NCI-H2029 treated with DMSO at 0.1 percent for 48 hours (cell line): Measurements from ENCODE around the gene U2AF2.

Experiments
- DNase-seq: peaks from one replicate; lab custom pipeline; 2025; lab: John Stamatoyannopoulos, UW

U2AF2 gene

DNA sequence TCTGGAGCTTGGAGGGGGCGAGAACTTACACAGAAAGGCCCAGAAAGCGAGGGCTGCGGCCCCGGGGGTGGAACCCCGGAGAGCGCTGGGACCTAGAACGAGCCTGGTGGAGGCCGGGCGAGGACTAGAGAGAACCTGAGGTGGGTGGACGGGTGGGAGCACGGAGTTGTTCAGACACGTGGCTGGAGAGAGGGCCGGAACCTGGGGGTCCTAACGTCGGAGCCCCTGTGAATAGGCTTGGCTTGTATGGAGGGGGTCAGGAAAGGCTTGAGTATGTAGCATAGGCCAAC is 11.0 kb upstream of the U2AF2 start:
- DNase-seq: no peak

DNA sequence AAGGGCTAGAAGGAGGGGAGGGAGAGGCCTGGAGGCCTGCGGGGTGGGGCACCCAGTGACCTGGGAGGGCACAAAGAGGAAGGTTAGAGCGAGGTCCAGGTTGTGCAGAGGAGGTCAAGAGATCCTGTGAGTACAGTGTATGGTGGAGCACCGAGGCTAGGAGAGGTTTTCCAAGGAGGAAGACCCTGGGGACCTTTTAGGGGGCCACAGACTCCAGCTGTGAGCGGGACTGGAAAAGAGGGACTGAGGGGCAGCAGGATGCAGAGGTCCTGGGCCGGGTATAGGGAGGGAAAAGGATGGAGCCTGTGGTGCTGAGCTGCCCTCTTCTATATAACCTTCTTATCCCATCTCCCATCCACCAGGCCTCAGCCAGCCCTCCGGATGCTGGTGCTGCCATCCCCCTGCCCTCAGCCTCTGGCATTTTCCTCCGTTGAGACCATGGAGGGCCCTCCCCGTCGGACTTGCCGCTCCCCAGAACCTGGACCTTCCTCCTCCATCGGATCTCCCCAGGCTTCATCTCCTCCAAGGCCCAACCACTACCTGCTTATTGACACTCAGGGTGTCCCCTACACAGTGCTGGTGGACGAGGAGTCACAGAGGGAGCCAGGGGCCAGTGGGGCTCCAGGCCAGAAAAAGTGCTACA is 10.5 kb upstream of the U2AF2 start:
- DNase-seq: no peak

DNA sequence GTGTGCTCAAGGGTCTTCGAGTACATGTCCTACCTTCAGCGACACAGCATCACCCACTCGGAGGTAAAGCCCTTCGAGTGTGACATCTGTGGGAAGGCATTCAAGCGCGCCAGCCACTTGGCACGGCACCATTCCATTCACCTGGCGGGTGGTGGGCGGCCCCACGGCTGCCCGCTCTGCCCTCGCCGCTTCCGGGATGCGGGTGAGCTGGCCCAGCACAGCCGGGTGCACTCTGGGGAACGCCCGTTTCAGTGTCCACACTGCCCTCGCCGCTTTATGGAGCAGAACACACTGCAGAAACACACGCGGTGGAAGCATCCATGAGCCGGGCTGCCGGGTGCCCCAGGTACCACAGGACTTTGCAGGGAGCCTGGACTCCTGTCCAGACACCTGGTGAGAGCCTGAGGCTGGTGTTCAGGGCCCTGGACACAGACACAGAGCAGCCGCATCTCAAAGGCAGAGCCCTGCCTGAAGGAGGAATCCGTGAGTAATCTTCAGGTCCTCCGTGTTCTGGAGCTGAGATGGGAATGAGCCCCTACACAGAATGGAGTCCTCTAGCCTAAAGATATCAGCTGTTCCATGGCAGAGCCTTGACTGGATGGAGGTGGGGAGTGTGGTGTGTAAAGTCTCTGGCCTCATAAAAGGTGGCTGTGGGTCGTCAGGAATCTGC is 9.9 kb upstream of the U2AF2 start:
- no peak for DNase-seq

DNA sequence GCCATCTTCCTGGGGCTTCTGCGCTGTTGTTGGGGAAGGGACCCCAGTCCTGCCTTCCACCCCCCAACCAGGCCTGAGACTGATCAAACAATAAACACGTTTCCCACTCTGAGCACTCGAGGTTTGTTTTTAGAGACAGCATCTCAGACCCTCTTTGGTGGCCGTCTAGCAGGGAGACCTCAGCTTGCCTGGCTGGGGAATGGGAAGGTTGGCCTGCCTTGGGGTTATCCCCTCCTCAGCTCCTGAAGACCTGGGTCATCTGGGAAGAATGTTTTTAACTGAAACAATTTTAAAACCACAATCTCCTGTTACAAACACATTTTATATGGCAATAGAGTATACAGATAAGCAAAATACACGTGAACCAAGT is 9.3 kb upstream of the U2AF2 start:
- DNase-seq: no peak

DNA sequence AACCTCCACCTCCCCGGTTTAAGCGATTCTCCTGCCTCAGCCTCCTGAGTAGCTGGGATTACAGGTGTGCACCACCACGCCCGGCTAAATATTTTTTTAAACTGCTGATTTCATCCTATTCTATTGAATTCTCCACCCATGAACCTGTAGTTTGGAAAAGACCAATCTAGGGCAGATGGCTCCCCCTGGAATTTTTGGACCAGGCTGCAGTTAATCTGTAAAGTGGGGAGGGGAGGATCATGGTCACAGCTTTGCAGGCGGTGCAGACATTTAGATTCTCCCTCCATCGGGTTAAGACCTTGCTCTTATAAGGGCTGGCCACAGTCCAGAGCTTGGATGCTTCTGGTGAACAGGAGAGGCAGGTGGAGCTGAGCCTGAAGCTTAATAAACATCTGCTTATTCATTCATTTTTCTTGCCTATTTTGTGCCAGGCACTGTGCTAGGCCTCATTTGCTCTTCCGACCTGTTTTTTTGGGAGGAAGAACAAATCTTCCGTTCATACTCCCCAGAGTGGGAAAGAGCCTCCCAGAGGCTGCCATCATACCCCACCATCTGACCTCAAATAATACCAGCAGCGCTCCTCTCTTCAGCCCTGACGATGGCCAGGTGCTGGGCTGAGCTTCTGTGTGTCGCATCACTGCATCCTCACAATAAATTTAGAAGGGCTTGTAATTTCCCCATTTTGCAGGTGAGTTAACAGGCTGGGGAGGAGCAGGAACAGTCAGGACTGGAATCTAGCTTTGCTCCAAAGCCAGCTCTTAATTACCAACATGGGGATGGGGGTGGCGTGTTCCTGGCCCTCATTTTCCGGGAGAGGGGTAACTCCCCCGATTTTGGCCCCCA is 7.7 kb upstream of the U2AF2 start:
- no peak for DNase-seq

DNA sequence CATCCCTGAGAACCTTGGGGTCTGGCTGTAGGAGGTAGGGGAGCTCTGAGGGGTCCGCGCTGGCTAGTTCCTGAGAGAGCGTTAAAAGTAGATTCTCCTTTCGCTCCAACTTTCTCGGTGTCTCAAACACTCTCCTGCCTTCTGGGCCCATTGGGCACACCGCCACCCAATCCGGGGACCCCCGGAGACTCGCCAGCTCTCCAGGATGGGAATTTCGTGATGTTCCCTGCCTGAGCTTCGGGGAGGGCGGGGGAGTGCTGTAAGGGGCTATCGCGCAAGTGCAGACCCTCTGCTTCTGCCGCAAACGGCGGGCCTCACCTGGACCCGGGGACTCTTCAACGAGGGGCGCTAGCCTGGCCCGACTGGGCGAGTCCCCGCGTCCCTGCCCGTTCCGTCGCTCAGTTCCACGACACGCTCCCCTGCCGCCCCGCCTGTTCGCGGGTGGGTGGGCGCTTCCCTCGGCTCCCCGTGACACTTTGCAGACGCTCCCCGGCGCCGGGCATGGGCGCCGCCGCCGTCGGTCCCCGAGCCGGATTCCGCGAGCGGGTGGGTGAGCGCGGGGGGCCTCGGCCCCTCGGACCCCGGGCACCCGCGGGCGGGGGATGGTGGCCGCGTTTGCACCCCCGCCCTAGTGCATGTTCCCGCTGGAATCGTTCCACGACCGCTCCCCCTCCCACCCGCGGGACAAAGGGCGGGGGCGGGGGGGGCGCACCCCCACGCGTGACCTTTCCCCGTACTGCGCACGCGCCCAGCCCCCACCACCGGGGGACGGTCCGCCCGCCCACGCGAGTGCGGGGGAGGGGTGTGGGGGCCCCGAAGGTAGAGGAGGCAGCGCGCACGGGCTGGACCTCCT is 6.9 kb upstream of the U2AF2 start, which contains the start of gene CCDC106:
TSS of gene CCDC106 (plus strand) at position 481 of the 853 bp plus-strand sequence. CDS start 835 bp downstream, outside the sequence.
- no peak for DNase-seq

DNA sequence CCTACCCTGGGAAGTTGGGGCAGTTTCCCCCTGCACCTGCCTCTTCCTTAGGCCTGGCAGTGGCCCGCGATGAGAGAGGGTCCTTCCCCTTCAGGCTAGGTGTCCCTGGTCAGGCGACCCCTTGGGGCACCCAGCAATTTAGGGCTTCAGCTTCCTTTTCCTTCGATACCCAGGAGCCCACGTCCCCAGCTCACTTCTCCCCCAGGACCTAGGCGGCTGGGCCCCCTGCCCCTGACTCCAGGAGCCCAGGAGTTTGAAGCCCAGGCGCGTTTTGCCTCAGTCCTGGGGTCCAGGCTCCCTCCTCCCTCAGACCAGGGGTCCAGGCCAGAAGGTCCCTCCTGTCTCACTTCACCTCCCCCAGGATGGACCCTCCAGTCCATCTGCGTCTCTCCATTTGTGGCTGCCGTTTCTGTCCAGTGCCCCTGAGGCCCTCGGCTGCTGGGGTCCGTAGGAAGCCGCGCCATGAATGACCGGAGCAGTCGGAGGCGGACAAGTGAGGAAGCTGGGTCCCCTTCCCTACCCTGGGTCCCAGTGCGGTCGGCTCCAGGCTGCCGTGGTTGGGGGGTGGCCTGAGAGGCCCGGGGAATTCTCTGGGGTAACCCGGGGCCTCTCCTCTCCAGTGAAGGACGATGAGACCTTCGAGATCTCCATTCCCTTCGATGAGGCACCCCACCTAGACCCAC is 6.1 kb upstream of the U2AF2 start:
- DNase-seq: no peak

DNA sequence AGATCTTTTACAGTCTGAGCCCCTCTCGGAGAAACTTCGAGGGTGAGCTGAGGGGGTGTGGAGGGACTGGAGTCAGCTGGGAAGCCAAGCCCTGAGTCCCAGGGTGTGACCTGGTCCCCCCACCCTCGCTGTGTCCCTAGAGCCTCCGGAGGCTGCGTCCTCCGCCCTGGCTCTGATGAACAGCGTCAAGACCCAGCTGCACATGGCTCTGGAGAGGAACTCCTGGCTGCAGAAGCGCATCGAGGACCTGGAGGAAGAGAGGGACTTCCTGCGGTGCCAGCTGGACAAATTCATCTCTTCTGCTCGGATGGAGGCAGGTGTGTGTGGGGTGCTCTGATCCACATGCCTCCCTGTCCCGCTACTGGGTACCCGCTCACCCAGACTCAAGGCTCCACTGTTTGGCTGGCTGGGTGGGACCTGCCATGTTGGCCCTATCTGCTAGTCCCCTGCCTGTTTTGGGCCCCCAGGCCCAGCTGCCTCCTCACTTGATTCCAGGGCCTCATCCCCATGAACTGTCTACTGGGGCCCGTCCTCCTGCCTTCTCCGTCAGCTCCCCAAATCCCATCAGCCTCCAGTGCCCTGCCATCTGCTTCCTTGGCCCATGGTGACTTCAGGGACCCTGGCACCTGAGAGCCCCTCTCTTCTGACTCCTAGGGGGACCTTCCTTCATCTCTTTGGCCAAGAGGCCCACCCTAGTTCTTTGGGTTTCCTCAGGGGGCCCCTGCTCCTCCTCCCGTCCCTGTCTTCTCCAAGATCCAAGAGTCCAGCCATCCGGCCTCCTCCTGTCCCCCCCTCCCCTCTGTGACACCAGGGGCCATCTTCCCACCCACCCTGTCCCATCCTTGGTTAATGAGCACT is 5.3 kb upstream of the U2AF2 start:
- DNase-seq: no peak

DNA sequence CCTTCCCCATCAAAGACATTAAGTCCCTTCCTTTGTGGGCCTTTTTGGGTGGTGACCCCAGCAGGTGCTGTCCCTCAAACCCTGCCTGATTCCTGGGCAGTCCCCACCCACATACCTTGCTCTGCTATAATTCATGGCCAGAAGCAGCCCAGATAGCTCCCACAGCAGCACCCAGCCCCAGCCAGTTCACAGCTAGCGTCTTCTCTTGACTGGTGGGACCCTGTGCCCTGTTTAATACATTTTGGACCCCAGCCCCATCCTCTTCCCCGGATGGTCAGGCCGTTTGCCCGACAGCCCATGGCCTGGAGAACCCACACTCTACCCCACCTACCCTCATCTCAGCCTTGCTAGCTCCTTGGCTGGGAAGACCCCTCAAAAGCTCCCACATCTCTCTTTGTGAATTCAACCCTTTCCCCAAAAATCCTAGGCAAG is 4.7 kb upstream of the U2AF2 start:
- no peak for DNase-seq

DNA sequence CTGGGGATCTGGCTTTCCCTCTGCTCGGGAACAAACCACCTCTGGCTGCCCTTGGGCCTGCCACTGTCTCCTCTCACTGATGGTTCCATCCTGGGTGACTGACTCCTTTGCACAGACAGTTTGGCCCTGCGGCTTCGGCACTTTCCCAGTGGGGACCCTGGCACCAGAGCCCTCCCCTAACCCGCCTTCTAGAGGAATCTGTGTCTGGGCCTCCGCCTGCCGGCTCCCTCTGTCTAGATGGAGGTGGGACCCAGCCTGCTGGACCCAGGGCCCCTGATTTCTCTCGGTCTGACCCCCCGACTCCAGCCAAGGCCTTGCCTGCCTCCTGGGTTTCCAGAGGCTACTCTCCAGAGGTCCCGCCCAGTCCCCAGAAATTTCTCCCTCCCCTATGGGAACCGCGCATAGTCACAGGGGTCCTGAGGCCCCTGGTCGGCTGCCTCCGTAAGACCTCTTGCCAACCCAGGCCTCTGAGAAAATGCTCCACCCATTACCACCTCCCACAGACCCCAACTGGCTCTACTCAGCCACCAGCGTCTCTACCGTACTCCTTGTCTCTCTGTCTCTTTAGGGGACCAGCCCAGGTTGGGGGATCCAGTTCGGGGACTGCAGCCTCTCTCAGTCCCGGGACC is 4.1 kb upstream of the U2AF2 start:
- DNase-seq: no peak

DNA sequence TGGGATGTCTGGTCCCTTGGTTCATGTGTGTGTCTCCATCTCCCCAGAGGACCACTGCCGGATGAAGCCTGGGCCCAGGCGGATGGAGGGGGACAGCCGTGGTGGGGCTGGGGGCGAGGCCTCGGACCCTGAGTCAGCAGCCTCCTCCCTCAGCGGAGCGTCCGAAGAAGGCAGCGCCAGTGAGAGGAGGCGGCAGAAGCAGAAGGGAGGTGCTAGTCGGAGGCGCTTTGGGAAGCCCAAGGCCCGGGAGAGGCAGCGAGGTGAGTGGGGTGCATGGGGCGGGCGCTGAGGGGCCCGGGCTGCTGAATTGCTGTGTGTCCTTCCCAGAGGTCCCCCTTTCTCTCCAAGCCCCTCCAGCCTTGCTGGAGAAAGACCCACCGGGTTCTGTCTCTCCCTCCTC is 3.6 kb upstream of the U2AF2 start:
- no peak for DNase-seq

DNA sequence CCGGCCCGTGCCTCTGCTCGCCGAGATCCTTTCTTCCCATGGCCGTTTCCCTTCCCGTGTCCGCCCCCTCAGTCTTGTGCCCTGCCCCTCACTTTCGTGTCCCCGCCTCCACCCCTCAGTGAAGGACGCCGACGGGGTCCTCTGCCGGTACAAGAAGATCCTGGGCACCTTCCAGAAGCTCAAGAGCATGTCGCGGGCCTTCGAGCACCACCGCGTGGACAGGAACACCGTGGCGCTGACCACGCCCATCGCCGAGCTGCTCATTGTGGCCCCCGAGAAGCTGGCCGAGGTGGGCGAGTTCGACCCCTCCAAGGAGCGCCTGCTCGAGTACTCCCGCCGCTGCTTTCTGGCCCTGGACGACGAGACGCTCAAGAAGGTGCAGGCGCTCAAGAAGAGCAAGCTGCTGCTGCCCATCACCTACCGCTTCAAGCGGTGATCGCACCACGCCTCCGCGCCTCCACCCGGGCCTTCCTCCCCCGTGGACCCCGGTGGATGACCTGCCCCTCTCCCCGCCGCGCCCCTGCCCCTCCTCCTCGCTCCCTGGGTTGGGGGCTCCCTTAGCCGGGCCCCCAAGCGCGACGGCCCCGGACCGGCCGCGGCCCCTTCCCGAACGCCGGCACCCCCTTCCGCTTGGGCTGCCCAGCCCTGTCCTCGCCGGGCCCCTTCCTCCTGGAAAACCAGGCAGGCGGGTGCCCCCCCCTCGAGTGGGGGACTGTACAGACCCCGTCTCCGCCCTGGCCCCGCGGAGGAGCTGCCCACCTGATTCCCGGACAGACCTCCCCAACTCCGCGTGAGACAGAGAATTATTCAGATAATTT is 2.3 kb upstream of the U2AF2 start:
- no peak for DNase-seq

DNA sequence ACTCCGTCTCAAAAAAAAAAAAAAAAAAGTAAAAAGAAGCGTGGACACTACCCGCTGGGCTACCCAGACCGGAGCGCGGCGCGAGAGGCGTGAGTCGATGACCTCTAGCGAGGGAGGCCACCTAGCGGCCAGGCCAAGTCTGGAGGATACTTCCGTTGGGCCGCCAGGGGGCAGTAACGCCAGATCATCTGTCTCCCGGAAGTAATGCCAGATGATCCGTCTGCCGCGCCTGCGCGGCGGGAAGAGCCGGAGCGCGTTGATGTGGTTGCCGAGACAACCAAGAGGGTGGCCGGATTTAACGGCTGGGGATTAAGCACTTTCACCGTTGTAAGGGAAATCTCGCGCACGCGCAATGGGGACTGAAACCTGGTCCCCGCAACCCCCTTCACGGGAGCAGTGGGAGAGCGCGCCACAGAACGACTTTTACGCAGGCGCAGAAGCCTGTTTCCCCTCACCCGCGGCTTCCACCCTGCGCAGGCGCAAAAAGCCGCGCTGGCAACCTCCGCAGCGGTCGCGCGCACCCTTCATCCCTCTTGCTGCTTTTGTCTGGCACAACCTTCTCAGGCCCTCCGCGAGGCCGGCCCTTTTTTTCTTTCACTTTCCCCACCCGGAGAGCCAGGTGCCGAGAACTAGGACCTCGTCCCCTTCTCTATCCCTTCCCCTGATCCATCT is 1.0 kb upstream of the U2AF2 start:
- peak; percentile 97 for DNase-seq

DNA sequence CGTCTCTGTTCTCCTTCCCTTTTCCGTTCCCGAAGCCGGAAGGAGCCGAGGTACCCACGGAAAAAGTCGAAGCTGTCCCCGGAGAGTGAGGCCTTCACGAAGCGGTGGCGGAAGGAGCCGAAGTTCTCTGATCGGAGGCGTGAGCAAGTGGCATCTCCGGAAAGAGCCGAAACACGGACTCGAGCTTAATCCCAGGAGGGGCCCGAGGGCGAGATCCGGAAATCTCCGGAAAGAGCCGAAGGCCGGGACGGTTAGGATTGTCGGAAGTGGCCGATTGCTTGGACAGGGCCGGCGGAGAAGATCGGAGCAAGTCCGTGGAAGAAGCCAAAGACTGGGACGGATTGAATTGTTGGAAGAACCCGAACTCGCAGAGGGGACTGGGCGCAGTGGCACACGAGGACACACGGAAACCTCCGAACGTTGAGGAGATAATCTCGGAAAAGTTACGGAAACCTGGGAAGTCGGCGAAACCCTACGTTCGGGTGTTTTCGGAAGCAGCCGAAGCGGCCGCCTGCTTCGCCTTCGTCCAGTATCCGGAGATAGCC is 440 bp upstream of the U2AF2 start:
- DNase-seq: peak; percentile 96

DNA sequence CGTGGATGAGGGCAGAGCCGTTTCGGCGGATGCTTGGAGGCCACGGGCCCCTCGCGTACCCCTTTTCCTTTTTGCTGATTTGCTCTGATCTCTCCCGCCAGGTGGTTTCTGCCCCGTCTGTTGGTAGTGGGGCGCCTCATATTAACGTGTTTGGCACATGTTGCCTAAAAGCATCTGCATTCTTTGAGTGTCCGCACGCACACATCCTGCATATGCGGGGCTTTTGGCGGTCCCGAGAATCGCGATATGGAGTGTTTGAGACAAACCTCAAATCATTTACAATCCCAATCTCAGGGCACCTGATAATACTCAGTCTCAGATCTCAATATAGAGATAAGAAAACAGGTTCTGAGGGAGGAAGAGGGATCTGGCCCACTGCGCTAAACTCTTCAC is 809 bp downstream of the U2AF2 start:
- DNase-seq: no peak

DNA sequence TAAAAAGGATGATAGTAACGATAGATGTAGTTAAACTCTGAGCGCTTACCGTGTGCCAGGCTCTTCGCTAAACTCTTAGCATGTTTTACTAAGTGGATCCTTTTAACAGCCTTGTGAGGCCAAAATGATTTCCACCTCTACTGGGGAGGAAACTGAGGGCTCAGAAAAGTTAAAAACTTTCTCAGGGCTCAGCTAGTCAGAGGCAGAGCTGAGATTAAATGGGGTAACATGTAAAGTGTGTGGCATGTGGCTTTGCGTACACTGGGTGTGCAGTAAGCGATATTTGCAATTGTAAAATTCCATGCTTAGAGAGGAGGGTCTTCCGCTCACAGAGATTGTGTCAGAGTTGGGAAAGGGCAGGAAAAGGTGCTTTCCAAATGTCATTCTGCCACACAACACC is 1.7 kb downstream of the U2AF2 start:
- no peak for DNase-seq

DNA sequence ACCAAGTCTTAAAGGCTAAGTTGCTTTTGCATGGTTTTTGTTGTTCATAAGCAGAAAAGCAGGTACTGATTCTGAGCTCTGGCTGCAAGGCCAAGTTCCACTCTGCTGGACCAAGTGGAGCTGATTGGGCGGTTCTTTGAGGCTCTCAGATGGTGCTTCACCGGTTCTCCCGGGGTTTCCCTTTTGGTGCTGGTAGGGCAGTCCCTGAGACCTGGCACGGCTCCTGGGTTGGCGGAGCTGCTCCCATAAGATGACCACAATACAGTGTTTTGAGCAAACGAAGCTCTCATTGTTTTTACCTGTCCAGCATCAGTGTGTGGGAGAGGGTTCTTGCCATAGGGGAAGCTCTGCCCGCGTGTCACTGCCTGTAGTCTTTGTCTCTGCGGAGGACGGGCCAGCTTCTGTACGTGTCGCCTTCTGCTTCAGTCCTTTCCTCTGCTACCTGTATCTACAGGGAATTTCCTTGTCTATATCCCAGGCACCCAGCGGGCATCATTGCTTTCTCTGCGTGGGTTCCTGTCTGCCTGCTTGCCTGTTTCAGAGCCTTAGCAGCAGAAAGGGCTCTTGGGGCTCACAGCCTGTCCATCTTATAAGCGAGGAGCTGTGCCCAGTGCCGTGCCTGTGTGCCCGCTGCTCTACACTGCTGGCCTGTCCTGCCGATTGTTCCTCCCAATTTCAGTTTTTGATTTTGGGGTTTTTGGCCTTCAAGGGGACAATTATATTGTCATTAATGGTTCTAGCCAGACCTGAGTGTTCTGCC is 2.3 kb downstream of the U2AF2 start:
- no peak for DNase-seq
